Activated CD8-positive, alpha-beta memory T cell treated with anti-CD3 and anti-CD28 coated beads for 48 hours (primary cell): ENCODE results near the gene PTPN1.
"Not testable (repeated sequence)": the region's sequence is repeated elsewhere in the genome, so short reads cannot be mapped to it uniquely, and the experiment has no call there.

ENCODE experiments used
- DNase-seq, 3 experiments: peaks; one replicate each; pipeline ENCODE4 v3.0.0-alpha.2; 2020; ENCODE audit warnings: low read depth in 2 of 3, low spot score in 2 of 3

The PTPN1 gene

DNA sequence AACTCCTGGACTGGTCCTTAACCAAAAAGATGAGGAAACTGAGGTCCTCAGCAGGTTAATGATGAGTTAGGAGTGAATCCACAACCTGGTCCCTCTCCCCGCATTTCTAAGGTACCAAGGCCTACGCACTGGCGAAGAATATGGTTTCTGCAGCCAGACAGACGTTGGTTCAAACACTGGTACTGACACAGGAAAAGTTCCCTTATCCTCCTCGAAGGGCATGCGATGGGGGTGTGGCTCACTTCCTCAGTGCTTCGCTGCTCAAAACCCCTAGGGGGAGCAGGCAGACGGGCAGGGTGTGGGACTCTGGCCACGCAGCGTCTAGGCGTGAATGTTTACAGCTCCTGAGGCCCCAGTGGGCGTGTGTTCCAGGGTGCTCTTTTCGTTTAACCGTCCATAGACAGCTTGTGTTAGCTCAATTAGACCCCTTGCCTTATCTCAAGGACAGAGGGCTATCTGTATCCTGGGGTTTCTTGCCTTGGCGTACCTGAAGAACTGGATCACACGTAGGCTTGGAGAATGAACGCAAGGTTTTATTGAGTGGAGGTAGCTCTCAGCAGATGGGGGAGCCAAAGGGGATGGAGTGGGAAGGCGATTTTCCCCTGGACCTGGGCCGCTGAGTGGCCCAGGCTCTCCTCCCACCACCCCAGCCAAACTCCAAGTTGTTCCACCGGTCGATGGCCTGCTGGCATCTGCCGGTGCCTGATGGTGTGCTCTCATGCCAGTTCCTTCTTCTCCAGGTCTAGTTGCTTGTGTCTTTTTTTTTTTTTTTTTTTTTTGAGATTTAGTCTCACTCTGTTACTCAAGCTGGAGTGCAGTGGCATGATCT, 31.8 kb upstream of the PTPN1 start:
- peak; percentile 43 to 56 (median 44) for DNase-seq

- no peak for DNase-seq
Measured at GRCh38 chr20:50481741-50482140, 28.4 kb upstream of the PTPN1 start.

DNA sequence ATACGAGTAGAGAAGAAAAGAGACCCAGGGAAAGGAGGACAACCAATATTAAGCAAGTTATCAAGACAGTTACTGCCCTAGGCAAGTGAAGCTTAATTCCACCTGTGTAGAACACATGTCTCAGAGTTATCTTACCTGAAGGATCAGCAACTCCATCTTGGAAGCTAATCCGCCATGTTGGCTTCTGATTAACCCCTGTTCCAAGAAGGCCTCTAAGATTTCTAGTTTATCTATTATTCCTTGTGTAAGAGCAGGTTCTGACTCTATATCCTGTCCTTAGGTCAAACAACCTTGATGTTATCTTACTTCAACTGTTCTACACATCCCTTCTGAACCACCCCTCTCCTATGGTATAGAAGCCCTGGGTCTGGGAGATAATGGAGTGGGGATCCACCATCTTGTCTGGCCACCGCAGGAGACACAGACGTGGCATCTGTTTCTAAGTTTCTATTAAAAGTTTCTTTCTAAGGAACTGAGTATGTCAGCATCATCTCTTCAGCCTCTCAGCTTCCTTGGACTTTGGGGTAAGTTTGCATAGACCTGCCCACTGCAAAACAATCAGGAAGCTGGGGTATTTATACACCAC, 27.7 kb upstream of the PTPN1 start:
- DNase-seq = no peak

DNA sequence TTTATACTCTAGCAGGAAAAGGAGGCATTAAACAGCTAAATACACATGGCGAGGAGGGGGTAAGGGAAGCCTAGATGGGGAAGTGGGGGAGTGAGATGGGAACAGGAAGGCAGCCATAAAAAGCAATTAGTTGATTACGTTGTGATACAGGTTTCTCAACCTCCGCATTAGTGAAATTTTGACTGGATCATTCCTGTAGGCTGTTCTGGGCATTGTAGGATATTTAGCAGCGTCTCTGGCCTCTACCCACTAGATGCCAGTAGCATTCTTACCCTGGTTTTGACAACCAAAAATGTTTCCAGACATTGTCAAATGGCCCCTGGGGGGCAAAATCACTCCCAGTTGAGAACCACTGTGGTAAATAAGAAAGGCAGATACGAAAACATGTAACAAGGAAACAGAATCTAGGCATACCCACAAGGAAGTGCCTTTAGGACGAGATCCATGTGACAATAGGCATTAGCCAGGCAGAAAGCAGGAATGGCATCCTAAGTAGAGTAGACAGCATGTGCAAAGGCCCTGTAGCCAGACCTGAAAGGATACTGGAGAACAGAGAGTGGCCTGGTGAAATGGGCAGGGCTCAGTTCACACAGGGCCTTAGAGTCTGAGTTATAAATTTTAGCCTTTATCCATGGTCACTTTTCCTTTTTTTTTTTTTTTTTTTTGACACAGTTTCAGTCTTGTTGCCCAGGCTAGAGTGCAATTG, 25.8 kb upstream of the PTPN1 start:
- no peak for DNase-seq

- DNase-seq = no peak
Measured at GRCh38 chr20:50487397-50487796, 22.8 kb upstream of the PTPN1 start.

DNA sequence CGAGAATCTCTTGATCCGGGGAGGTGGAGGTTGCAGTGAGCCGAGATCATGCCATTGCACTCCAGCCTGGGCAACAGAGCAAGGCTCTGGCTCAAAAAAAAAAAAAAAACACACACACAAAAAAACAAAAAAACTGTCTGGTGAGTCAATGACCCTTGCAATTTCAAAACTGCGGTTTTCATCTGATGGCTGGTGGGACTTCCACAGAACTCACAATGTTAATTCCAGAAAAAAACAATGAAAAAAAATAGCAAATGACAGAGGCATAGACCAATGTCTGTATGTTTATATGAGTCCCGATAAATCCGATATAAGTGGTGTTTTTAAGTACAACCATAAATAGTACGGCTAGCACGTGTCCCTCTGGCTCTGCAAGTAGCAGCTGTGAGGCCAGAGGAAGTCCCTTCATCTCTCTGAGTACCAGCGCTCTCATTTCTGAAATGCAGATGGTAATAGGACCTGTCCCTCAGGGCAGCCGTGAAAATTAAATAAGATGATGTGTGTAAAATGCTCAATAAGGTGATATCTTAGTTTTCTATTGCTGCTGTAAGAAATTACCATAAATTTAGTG, 21.9 kb upstream of the PTPN1 start:
- DNase-seq = no peak

- DNase-seq = no peak
Measured at GRCh38 chr20:50491168-50491567, 19.0 kb upstream of the PTPN1 start.

DNA sequence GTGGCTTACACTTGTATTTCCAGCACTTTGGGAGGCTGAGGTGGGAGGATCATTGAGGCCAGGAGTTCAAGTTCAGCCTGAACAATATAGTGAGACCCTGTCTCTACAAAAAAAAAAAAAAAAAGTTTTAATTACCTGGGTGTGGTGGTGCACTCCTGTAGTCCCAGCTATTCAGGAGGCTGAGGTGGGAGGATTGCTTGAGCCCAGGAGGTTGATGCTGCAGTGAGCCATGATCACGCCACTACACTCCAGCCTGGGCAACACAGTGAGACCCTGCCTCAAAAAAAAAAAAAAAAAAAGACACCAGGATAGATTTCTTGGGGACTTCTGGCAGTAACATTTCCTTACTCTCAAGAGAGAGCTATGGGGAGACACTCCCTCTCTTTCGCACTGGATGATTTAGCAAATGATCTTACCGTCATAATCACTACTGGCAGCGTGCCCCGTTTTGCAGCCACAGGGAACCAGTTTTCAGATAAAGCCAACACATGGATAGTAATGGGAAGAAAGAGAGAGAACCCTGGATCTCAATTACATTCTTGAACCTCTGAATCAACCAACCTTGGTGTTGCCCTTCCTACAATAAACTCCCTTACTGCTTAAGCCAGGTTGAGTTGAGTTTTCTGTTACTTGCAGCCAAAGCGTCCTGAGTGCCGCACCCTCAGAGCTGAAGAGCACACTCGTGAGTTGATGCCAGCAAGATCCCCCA, 18.1 kb upstream of the PTPN1 start:
- no peak for DNase-seq

- DNase-seq = no peak
Measured at GRCh38 chr20:50493881-50494253, 16.3 kb upstream of the PTPN1 start.

- DNase-seq = no peak
Measured at GRCh38 chr20:50494428-50494827, 15.8 kb upstream of the PTPN1 start.

- no peak for DNase-seq
Measured at GRCh38 chr20:50496773-50497385, 13.3 kb upstream of the PTPN1 start.

DNA sequence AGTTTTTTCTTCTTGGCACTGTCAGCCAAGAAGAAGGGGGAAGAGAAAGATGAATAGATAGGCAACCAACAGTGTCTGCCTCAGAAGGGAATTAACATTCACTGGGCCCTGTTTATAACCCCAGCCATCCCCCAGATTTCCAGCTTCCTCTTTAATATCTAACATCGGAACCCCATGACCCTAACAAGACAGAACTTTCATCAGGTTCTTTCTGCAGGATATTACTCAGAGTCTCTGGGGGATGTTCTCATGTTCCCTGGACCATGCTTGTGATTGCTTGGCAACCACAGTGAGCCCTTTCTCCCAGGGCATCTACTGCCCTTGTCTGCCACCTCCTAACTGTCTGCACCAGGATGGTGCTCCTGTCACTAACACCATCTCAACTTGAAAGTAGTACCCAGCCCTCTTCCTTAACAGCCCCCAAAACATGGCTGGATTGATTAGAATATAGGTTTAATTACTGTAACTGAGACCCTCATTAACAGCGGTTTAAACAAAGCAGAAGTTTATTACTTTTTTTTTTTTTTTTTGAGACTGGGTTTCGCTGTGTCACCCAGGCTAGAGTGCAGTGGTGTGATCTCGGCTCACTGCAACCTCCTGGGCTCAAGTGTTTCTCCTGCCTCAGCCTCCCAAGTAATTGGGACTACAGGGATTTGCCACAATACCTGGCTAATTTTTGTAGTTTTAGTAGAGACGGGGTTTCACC, 12.0 kb upstream of the PTPN1 start:
- DNase-seq = no peak

- no peak for DNase-seq
Measured at GRCh38 chr20:50499938-50500337, 10.2 kb upstream of the PTPN1 start.

DNA sequence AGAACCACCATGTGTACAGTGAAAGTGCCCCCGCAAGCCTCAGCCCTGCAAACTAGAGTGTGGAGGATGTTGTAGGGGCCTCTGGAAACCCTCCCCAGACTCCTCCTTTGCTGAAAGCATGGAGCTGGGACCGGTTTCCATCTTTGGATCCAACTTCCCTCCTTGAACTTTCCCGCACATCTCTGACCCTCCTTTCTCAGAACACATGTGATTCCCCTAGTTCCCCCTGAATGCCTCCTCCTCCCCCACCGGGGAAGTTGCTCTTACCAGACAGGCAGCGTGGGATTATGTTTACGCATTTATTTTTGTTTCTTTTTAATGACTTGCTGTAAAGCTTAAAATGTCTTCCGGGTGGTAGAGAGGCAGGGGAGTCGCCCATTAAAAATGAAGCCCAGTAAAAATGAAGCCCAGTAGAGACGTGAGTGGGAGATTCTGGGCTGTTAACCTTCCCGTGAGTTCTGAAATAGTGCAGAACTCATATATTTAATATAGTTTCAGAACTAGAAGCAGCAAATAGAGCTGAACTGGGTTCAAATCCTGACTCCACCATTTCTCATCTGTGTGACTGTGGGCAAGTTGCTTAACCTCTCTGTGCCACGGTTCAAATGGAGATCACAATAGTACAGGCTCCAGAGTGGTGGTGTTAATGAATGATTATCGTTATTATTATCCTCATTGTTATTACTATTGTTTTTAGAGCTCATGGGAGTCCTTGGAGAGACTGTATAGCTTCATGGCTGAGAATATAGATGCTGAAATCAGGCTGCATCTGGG, 8.0 kb upstream of the PTPN1 start:
- no peak for DNase-seq

DNA sequence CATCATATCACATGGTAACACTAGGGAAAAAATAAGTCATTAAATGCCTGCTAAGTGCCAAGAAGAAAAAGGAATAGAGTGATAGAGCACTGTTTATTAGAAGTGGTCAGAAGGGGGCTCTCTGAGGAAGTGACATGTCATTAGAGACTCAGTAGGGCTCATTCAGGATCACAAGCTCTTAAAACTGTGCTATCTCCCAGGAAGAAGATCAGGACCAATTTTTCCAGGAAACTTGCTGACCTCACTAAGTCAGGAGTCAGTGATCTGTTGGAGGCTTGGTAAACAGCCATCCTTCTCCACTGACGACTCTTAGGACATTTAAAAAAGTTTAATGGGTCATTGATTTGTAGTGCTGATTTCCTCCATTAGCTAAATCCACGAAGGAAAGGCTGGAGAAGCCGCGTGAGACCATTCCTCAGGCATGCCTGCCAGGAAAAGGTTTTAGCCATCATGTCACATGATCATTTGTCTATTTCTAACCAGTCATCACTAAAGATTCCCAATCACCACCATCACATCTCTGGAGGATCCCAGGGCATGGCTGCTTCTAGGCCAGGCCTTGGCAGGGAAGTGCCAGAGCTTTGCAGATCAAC, 5.9 kb upstream of the PTPN1 start:
- no peak for DNase-seq

DNA sequence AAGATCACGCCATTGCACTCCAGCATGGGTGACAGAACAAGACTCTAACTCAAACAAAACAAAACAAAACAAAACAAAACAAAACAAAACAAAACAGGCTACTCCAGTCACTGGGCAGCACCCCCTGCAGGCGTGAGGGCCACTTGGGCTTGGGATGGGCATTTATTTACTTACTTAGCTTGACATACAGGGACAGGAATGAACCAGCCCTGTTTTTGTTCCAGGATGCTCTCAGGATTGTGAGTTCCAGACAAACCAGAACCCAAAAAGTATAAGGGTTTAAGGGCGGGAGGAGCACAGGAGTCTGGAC, 4.0 kb upstream of the PTPN1 start:
- no peak for DNase-seq

- not testable (repeated sequence) for DNase-seq
Measured at GRCh38 chr20:50507745-50508144, 2.4 kb upstream of the PTPN1 start.

DNA sequence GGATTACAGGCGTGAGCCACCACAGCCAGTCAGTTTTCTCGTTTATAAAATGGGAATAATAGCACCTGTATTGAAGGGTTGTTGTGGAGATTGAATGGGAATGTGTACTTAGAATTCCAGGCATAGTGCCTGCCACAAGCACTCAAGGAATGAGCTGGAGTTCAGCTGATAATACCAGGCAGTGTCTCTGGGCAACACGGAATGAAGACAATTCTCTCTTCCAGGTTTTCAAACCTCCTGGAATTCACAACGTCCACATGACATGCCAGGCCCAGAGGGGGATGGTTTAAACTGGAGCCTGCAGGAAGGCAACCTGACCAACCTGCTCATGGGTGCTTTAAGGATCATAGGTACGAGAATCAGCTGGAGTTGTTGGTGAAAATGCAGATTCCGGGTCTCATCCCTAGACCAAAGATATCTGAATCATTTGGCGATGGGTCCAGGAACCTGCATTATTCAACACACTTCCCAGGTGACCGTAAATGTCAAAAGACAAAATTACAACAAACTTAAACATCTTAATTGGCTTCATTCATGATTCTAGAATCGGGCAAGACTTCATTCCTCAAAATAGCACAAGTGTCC, 1.9 kb upstream of the PTPN1 start:
- DNase-seq = no peak
